ENCODE results near the gene FLRT2.

- TF ChIP-seq ZFX (IDR thresholded peaks at IDR 0.05) (no peak), POLR2AphosphoS5 (IDR thresholded peaks at IDR 0.05; ENCODE audit: low read depth, low read length) (no peak), EGR1 (IDR thresholded peaks at IDR 0.05; ENCODE audit: low read depth) (no peak), ATF3 (IDR thresholded peaks at IDR 0.05) (no peak), MAX (IDR thresholded peaks at IDR 0.05) (no peak), ZBTB33 (IDR thresholded peaks at IDR 0.05; ENCODE audit: extremely low read depth, insufficient replicate concordance, low read length) (no peak), SIN3A (IDR thresholded peaks at IDR 0.05; ENCODE audit: low read depth) (no peak), SP1 (IDR thresholded peaks at IDR 0.05; ENCODE audit: low read depth) (no peak), REST (IDR thresholded peaks at IDR 0.05; ENCODE audit: low read depth) (no peak)
- TF ChIP-seq, protein P1, sequence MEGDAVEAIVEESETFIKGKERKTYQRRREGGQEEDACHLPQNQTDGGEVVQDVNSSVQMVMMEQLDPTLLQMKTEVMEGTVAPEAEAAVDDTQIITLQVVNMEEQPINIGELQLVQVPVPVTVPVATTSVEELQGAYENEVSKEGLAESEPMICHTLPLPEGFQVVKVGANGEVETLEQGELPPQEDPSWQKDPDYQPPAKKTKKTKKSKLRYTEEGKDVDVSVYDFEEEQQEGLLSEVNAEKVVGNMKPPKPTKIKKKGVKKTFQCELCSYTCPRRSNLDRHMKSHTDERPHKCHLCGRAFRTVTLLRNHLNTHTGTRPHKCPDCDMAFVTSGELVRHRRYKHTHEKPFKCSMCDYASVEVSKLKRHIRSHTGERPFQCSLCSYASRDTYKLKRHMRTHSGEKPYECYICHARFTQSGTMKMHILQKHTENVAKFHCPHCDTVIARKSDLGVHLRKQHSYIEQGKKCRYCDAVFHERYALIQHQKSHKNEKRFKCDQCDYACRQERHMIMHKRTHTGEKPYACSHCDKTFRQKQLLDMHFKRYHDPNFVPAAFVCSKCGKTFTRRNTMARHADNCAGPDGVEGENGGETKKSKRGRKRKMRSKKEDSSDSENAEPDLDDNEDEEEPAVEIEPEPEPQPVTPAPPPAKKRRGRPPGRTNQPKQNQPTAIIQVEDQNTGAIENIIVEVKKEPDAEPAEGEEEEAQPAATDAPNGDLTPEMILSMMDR (IDR thresholded peaks at IDR 0.05 in 2 of 3, conservative IDR thresholded peaks at IDR 0.05 in 1 of 3; ENCODE audit: borderline replicate concordance in 1 of 3, insufficient read depth in 1 of 3, low read depth in 2 of 3, low read length in 2 of 3), result no peak
Measured at GRCh38 chr14:85483652-85484051, 46.3 kb upstream of the FLRT2 start.

All from HCT116 (cell line).